Stomach (tissue), 4 donors: Measurements from ENCODE around the gene CFAP57.
A peak's percentile ranks its signal among the peaks of the same experiment; 100 is the strongest.

Source experiments
- EP300 ChIP-seq: sonication (generic); formaldehyde crosslinking; IDR thresholded peaks from one replicate; pipeline ENCODE4 v1.6.1; 2017; ENCODE audit warnings: antibody characterized with exemption
- POLR2A ChIP-seq, 4 donors: fragments of 450-650 bp; IDR thresholded peaks; one replicate each; pipeline ENCODE4 v1.6.1; 2016; ENCODE audit warnings: antibody characterized with exemption in 4 of 4, control low read depth in 2 of 4, mild to moderate bottlenecking in 1 of 4, moderate library complexity in 1 of 4
- POLR2AphosphoS5 ChIP-seq, 3 donors: sonication (generic); formaldehyde crosslinking; IDR thresholded peaks; one replicate each; pipeline ENCODE4 v1.6.1; 2016; ENCODE audit warnings: antibody characterized with exemption in 3 of 3
- TF ChIP-seq, protein P1 (sequence below), 7 experiments: fragments of 450-650 bp in 4 of 7; fragments of 200-600 bp in 3 of 7; sonication (generic) in 3 of 7; IDR thresholded peaks; one replicate each; pipeline ENCODE4 v1.5.1; 2016 to 2019; ENCODE audit warnings: antibody characterized with exemption in 7 of 7, control low read depth in 2 of 7, mild to moderate bottlenecking in 1 of 7

DNA sequence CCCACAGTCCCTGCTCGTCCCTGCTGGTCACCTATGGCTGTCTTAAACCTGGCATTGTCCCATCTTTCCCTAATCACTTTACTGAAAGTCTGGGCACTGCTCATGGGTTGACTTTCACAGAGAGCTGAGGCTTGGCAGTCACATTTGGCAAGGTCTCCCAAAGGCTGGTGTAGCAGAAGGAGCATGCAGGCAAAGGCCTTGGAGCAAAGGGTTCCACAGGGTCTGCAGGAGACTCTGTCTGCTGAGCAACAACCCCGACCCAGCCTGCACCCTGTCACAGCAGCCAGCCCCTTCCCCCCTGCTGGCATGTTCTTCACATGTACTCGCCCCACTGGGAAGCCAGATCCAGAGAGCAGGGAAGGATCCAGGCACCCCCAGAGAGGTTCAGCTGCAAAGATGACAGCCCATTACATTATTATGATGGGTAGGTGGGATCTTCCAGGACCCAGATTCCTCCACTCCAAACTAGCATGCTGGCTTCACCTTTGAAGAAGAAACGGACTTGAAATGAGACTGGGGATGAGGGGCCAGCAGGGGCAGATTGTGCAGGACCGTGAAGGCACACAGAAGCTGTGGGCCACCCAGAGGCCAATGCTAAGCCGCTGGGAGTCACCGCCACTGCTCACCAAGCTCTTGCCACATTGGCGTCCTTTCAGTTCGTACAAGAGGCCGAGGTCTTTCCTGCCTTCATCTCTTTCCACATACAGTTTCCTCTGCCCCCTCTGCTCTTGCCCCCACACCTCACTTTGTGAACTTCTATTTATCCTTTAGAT lies 83.5 kb downstream of the CFAP57 start:
- TF ChIP-seq POLR2A (IDR thresholded peaks at IDR 0.05) (no peak), POLR2AphosphoS5 (IDR thresholded peaks at IDR 0.05) (peak in 1 of 3 donors; percentile 25), EP300 (no peak)
- TF ChIP-seq, protein P1, sequence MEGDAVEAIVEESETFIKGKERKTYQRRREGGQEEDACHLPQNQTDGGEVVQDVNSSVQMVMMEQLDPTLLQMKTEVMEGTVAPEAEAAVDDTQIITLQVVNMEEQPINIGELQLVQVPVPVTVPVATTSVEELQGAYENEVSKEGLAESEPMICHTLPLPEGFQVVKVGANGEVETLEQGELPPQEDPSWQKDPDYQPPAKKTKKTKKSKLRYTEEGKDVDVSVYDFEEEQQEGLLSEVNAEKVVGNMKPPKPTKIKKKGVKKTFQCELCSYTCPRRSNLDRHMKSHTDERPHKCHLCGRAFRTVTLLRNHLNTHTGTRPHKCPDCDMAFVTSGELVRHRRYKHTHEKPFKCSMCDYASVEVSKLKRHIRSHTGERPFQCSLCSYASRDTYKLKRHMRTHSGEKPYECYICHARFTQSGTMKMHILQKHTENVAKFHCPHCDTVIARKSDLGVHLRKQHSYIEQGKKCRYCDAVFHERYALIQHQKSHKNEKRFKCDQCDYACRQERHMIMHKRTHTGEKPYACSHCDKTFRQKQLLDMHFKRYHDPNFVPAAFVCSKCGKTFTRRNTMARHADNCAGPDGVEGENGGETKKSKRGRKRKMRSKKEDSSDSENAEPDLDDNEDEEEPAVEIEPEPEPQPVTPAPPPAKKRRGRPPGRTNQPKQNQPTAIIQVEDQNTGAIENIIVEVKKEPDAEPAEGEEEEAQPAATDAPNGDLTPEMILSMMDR (IDR thresholded peaks at IDR 0.05): no peak
